ENCODE results near the gene PRKG2. TPM values are rescaled to one million over a fixed set of nuclear protein-coding genes. Genes with fewer than 3 reads are reported as not detected.

PRKG2 gene
- total RNA-seq, 3 donors from 2014 or later = 9.8 to 25.7 (median 14.4) TPM

DNA sequence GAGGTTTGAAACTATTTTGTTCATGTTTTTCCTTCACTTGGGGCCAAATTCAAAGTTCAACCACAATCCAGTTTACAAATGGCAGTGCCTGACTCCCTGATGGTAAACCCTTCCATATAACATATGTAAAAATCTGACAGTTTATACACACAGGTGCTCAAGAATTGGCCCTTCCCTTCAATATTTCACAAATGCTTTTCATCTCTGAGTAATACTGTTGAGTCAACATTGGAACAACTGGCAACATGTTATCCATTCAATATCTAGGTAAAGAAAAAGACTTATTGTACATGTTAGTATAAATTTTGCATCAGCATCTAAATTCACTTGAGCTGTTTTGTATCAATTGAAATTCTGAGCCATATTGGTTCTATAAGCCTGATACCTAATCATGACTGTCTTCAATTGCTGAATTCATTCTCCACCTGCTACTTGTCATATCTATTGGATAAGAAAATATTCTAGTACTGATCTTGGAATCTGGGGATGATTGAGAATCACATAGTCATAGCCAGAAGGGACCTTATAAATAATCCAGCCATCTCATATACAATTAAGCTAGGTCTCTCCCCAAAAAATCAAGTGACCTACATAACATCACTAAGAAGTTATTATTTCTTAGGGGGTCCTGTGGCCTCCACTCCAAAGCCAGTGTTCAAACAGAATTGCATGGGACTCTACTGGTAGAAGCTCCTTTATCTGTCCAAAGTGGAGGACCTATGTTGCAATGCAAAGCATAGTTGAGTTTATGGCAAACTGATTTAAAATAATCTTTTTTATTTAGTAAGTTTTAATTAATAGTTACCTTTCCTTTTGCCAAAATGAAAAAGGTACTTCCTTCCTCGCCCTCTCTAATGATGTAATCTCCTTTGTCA is 61.9 kb downstream of the PRKG2 start:
- no peak overlapping the region for H3K4me3 ChIP-seq
- intact Hi-C loops (cut with DNase I, micrococcal nuclease) = no loop called here
- TF ChIP-seq, protein P1, sequence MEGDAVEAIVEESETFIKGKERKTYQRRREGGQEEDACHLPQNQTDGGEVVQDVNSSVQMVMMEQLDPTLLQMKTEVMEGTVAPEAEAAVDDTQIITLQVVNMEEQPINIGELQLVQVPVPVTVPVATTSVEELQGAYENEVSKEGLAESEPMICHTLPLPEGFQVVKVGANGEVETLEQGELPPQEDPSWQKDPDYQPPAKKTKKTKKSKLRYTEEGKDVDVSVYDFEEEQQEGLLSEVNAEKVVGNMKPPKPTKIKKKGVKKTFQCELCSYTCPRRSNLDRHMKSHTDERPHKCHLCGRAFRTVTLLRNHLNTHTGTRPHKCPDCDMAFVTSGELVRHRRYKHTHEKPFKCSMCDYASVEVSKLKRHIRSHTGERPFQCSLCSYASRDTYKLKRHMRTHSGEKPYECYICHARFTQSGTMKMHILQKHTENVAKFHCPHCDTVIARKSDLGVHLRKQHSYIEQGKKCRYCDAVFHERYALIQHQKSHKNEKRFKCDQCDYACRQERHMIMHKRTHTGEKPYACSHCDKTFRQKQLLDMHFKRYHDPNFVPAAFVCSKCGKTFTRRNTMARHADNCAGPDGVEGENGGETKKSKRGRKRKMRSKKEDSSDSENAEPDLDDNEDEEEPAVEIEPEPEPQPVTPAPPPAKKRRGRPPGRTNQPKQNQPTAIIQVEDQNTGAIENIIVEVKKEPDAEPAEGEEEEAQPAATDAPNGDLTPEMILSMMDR (IDR thresholded peaks at IDR 0.05) = no peak
- no peak for DNase-seq
- H3K9me3 ChIP-seq = no peaks in the 10 kb centered on the region
- peak; percentile 75 for ATAC-seq
- no peaks in the 10 kb centered on the region for H3K36me3 ChIP-seq (ENCODE audit: low read depth)
- H3K4me1 ChIP-seq (ENCODE audit: low read depth) = no peaks in the 10 kb centered on the region

DNA sequence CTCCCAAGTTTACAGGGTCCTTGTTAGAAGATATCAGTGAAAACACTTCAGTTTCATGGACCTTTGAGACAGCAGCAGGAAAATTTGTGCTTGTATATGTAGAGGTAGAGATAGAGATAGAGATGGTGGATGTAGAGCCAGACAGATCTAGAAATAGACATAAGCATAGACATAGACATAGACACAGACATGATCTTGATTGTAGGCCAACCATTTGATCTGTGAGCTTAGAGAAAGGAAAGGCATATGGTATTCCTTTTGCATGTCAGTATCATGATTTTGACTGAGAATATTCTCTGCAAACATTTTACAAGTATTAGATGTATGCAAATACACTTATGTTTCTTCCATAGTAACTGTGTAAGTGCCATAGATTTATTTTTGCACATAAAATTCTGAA is 65.0 kb downstream of the PRKG2 start:
- no peak overlapping the region for H3K4me3 ChIP-seq
- H3K4me1 ChIP-seq (ENCODE audit: low read depth) = no peaks in the 10 kb centered on the region
- TF ChIP-seq, protein P1 (IDR thresholded peaks at IDR 0.05) = no peak
- no peak for ATAC-seq
- H3K36me3 ChIP-seq (ENCODE audit: low read depth) = no peaks in the 10 kb centered on the region
- DNase-seq = no peak
- H3K9me3 ChIP-seq = no peaks in the 10 kb centered on the region
- intact Hi-C loops (cut with DNase I, micrococcal nuclease) = no loop called here

DNA sequence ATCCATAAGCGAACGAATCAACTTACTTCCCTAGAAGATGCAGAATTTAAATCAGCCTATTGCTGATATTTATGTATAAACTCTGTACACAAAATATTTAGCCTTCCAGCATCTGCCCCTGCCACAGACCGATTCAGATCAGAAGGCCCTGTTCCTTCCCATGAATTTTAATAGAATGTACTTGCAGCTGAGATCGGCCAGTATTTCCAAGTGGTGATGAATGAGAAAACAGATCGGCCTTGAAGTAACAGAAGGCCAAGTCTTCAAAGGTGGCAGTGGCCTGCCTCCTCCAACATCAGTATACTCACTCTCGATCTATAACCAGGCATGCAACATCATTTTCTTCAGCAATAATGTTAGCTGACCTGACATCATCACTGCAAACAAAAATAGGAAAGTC is 66.4 kb downstream of the PRKG2 start:
- intact Hi-C loops (cut with DNase I, micrococcal nuclease) = no loop called here
- H3K4me1 ChIP-seq (ENCODE audit: low read depth) = peaks cover 1% of the 10 kb centered on the region
- H3K4me3 ChIP-seq = no peak overlapping the region
- TF ChIP-seq, protein P1 (IDR thresholded peaks at IDR 0.05) = no peak
- no peaks in the 10 kb centered on the region for H3K36me3 ChIP-seq (ENCODE audit: low read depth)
- DNase-seq (no peak), ATAC-seq (no peak)
- no peaks in the 10 kb centered on the region for H3K9me3 ChIP-seq

DNA sequence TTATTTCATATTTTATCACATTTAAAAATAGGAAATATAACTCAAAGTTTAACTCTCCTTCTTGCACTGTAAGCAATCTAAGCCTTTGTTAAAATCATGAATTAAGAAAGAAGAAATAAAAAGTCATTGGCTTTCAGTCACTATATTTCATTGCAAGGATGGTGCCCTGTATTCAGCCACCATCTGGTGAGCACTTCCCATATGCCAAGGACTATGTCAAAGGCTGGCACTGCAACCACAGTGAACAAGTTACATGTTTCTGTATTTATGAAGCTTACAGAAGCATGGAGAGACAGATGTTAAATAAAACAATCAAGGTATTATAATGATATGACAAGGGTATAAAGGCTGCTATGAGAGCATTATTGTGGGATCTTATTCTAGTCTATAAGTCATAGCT is 68.6 kb downstream of the PRKG2 start:
- DNase-seq (no peak), ATAC-seq (no peak)
- Histone ChIP-seq H3K4me1 (ENCODE audit: low read depth) (peaks cover 5% of the 10 kb centered on the region), H3K4me3 (no peak overlapping the region), H3K9me3 (no peaks in the 10 kb centered on the region), H3K36me3 (ENCODE audit: low read depth) (no peaks in the 10 kb centered on the region)
- intact Hi-C loops (cut with DNase I, micrococcal nuclease) = no loop called here
- TF ChIP-seq, protein P1 (IDR thresholded peaks at IDR 0.05) = no peak

DNA sequence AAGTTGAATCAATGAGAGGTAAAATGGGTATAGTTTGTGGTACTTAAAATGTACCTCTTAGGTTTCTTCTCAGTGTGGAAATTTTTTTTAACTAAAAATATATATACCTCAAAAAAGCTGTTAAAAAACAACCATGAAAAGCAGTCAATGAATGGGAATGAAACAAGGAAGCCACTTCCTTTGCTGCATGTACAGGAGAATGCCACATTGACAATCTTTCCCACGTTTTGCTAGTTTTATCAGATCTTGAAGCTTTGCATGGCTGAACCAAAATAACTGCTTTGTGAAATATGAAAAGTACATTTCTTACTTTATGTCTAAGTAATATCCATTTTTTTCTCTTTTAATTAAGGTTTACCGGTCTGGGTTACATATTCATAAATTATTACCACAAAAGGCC is 71.8 kb downstream of the PRKG2 start:
- intact Hi-C loops (cut with DNase I, micrococcal nuclease) = no loop called here
- ATAC-seq (peak; percentile 5), DNase-seq (no peak)
- Histone ChIP-seq H3K4me1 (ENCODE audit: low read depth) (peaks cover 5% of the 10 kb centered on the region), H3K9me3 (no peaks in the 10 kb centered on the region), H3K4me3 (no peak overlapping the region), H3K36me3 (ENCODE audit: low read depth) (no peaks in the 10 kb centered on the region)
- TF ChIP-seq, protein P1 (IDR thresholded peaks at IDR 0.05) = no peak

Measured in mucosa of descending colon (tissue), 3 donors.